AG08395 (cell line): ENCODE results near the gene MECR.

Experiments
- DNase-seq: peaks from one replicate; pipeline ENCODE4 v3.0.0; 2012; ENCODE audit warnings: mixed read lengths, low spot score

MECR gene, protein sequence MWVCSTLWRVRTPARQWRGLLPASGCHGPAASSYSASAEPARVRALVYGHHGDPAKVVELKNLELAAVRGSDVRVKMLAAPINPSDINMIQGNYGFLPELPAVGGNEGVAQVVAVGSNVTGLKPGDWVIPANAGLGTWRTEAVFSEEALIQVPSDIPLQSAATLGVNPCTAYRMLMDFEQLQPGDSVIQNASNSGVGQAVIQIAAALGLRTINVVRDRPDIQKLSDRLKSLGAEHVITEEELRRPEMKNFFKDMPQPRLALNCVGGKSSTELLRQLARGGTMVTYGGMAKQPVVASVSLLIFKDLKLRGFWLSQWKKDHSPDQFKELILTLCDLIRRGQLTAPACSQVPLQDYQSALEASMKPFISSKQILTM

DNA sequence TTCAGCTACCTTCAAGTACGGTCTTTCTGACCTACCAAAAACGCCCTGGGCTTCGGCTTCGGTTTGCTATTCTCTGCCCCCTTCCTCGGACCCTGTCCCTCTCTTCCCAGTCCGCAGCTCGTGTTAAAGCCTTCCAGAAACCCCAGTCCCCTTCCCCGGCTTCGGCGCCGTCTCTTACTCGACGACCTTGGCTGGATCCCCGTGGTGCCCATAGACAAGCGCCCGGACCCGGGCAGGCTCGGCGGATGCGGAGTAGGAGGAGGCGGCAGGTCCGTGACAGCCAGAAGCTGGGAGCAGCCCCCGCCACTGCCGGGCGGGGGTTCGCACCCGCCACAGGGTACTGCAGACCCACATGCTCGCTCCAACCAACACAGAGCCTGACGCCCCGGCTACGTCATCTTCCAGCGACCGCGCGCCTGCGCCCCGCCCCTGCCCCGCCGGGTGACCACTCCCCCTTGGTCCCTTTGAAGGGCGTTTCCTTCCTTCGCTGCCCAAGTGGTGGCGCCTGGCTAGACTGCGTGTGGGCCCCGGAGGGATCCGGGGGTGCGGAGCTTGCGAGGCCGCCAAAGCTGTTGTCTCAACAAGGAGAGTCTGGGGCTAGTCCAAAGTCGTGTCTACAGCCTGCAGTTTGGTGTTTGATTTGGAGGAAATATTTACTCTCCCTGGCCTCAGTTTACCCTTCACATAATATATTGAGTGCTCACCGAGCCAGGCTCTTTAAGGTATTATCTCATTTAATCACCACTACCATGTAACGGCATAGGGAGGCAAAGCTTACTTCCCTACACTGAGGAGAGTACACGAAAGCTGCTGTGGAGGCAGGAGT, at the start of gene MECR:
TSS of gene MECR (minus strand) at position 382 of the 826 bp plus-strand sequence. CDS start at position 354, 28 bp downstream.
- DNase-seq = peak; percentile 99

GRCh38 chr1:29279951-29280391, 49.2 kb upstream of the MECR start:
- DNase-seq = no peak

DNA sequence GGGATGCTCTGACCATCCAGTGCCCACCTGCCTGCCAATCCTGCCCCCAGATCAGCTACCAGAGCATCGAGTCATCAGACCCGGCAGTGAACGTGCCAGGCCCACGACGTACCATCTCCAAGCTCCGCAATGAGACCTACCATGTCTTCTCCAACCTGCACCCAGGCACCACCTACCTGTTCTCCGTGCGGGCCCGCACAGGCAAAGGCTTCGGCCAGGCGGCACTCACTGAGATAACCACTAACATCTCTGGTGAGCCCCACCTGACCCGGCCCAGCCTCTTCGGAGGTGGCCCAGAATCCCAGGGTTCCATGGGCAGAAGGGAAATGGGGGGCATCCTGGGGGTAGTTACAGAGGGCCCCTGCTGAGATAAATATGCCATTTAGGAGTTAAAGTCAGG, 48.7 kb upstream of the MECR start:
- DNase-seq = no peak

DNA sequence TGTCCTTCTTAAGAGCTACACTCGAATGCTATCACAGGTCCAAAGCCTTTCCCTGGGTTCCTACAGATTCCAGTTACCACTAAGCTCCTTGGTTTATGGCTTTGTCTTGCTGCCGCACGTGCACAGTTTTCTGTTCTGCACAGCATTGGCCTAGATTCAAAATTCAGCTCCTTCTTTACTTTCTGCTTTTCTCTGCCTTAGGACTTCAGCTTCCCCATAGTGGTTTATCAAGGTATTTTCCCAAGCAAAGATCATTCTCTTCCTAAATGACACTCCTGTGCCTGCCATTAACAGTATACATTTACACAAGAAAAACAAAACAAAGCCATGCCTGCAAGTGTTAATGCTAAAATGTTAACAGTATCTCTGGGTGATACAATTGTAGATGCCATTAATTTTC, 47.4 kb upstream of the MECR start:
- DNase-seq = no peak

GRCh38 chr1:29275435-29275834, 44.7 kb upstream of the MECR start:
- no peak for DNase-seq

GRCh38 chr1:29272147-29272907, 41.6 kb upstream of the MECR start:
- no peak for DNase-seq

DNA sequence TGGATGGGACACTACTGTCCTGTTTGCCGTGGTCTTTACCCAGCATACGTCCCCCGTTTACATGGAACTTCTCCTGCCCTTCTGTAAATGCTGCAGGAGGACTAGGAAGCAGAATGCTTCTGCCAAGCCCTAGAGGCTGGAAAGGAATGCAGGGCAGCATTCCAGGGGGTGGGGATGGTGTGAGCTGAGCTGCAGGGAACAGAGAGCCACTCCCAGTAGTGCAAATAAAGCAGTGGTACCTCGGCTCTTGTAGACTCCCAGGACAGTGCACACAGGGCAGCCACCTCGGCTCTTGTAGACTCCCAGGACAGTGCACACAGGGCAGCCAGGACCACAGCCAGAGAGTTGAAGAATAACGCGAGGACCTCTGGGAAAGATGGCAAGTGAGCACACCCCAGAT, 41.0 kb upstream of the MECR start:
- DNase-seq = peak; percentile 89

DNA sequence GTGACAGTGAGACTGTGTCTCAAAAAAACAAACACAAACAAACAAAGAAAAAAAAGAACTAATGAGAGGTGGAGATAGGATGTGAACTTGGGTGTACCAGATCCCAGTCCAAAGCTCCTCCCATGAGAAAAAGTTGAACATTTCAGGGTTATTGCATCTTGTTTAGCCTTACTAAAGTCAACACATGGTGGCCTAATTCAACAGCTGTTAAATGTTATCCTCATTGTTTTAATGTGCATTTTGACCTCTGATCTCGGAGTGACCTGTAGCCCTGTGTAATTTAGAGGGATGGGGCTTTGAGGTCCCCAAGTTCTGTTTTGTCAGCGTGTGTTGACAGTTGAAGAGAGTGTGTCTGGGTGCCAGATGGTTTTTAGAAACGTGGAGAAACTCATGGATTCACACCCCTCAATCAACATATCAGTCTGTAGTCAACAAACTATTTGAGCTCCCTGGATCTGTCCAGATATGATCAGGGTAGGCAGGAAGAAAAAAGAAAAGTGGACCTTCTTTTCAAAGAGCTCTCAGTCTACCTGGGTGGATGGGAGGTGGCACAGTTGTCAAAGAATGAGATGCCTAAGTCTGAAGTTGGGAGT, 40.3 kb upstream of the MECR start:
- DNase-seq = no peak

GRCh38 chr1:29269382-29269781, 38.6 kb upstream of the MECR start:
- DNase-seq = no peak

- no peak for DNase-seq
Observed at GRCh38 chr1:29267321-29268070, 36.8 kb upstream of the MECR start.

GRCh38 chr1:29266912-29267311, 36.2 kb upstream of the MECR start:
- no peak for DNase-seq

DNA sequence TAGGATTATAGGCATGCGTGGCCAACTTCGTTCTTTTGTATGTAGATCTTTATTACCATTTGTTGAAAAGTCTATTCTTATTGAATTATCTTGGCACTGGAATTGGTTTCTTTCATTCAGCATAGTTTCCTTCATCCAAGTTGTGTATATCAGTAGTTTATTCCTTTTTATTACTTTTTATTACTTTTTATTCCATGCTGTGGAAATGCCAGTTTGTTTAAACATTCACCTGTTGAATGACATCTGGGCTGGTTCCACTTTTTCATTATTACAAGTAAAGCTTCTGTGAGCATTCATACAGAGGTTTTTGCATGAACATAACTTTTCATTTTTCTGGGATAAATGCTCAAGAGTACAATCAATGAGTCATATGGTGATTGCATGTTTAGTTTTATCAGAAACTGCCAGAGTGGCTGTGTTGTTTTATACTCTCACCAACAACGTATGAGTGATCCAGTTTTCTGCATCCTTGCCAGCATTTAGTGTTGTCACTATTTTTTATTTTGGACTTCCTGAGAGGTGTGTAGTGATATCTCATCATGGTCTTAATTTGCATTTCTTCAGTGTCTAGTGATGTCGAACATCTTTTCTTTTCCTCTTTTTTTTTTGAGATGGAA, 34.1 kb upstream of the MECR start:
- DNase-seq = peak; percentile 61

GRCh38 chr1:29260531-29260930, 29.8 kb upstream of the MECR start:
- DNase-seq = no peak

GRCh38 chr1:29259802-29260441, 29.2 kb upstream of the MECR start:
- DNase-seq = peak; percentile 74

GRCh38 chr1:29258976-29259801, 28.5 kb upstream of the MECR start:
- no peak for DNase-seq

DNA sequence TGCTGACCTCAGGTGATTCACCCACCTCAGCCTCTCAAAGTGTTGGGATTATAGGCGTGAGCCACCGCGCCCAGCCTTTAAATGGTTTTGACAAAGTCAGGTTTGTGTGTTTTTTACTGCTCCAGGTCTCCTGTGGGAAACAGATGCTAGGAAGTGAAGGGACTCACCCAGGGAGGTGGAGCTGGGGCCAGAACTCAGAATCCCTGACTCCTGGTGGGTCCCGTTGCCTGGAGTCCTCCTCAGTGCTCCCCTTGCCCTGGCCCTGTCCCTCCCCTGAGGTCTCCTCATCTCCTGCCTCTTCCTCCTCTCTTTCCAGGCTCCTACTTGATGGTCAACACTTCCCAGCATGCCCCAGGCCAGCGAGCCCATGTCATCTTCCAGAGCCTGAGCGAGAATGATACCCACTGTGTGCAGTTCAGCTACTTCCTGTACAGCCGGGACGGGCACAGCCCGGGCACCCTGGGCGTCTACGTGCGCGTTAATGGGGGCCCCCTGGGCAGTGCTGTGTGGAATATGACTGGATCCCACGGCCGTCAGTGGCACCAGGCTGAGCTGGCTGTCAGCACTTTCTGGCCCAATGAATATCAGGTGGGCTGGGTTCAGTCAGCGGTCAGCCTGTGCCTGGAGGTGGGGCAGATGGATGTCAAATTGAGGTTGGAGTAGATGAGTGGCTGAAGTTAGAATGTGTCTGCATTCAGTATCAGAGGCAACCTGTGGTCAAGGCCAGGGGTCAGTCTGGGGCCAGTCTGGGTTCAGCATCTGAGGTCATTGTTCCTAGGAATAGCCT, 27.6 kb upstream of the MECR start:
- DNase-seq = no peak

DNA sequence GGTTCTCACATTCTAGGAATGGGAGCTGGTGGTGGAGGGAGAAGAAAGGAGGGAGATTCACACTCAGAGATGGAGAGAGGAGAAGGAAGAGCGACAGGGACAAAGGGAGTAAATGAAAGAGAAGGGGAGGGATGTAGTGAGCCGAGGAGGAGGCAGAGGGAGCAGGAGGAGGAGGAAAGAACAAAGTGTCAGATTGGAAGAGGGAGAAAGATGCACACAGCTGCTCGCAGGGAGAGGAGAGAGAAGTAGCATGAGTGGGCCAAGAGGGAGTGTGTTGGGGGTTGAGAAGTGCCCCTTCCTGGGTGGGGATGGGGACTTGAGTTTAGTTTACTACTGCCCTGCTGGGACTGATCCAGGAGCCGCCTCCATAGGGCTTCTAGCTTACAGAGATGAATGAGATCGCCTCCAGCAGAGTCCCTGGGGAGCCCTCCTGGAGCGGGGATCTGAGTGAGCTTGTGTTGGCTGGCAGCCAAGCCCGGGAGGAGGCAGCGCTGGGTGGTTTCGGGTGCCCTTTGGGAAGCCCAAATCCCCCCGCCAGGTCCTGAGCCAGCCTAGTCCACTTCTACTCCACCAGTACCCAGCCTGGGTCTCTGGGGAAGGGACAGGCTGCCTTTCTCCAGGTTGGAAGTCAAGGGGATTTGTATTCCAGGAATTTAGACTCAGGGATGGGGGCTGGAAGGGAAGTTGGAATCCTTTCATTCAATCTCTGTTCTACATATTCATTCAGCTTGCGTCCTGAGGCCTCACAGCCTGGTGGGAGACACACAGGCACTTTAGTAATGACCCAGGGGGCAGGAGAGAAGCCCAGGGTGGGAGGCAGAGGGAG, 26.5 kb upstream of the MECR start:
- DNase-seq = no peak

DNA sequence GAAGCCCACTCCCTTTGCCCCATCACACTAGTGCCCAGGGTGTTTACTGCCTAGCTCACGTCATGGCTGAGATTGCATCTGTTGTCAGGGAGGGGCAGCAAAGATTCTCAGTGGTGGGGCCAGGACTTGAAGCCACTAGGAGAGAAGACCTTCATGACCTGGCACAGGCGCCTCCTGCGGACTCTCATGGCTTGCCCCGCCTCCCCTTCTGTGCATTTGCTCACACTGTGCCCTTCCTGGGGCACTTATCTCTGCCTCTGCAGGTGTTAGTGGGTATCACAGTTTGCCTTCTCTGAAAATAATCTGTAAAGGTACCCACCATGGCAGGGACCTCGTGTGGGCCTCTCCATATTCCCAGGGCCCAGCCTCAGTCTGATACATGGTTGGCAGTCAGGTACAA, 25.7 kb upstream of the MECR start:
- DNase-seq = no peak
